HG02798 (cell line): ENCODE data around the gene MLN.

ENCODE experiments used
- ATAC-seq: cut with Tn5 transposase; IDR thresholded peaks from one replicate; pipeline ENCODE4 v1.9.1; 2021; ENCODE audit warnings: mild to moderate bottlenecking; ENCODE audit not compliant: unreplicated experiment, poor library complexity

The MLN gene

GRCh38 chr6:33776186-33776585 is 27.6 kb downstream of the MLN start:
- ATAC-seq = no peak

DNA sequence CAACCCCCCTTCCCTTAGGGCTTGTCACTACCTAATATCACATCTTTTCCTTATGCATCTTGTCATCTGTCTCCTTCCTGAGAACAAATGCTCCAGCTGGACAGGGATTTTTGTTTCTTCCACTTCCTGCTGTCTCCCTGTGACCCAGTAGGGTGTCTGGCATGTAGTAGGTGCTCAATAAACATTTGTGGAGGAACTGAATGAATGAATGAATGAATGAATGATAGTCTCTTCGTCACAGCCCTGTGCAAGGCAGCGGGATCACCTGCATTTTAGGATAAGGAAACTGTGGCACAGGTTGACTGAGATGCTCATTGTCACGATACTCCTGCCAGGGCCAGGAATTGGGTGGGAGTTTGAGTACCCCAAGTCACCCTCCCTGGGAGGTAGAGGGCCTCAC is 29.0 kb downstream of the MLN start:
- ATAC-seq = no peak

DNA sequence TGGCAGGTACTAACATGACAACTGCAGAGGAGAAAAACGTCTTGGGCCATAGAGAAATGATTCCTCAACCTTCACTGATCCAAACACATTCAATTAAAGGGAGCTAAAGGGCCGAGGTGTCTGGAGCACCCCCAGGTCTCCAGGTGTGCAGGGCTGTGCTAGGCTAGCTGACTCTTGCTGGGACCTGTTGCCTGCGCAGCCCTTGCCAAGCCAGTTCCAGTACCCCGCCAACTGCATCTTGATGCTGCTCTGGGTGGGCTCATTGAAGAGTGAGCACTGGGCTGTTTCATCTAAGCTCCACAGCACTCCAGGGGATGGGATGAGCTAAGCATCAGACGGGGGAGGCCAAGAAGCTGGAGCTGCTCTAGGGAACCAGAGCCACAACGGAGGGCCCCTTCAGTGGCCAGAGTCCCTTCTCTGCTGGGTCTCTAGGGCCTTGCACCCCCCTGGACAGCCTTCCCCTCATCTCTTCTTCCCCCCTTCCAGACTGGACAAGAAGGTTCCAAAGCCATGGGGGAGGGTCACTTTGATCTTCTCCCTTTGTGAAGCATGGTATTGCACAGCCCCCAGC is 30.8 kb downstream of the MLN start:
- ATAC-seq = no peak

DNA sequence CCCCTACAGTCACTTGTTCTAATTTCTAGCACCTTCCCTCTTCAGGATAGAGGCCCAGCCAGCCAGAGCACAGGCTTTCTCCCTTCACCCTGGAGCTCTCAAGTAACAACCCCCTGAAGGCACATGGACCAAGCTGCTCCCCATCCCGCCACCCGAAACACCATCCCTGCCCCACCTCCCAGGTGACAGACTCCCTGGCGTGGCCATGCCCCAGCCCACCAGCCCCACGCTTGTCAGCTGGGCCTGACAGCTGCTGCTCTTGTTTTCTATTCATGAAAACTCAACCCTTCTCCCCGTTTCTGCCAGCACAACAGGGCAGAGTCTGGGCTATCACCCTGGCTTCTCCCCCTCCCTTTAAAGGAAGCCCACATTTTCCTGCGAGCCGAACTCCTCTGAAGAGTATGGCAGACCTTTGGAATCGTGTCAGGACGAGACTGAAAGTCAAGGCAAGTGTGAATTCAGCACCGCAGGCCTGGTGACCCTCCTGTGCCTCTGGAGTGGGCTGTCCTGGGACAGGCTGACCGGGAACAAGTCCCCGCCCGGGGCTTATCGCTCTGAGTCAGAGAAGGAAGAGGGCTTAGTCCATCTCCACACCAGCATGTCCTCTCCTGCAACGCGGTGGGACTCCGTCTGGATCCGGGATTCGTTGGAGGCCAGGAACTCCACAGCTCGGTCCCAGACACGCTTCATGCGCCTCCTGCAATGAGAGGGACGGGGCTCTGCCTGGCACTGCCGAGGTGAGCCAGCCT is 31.5 kb downstream of the MLN start:
- no peak for ATAC-seq

DNA sequence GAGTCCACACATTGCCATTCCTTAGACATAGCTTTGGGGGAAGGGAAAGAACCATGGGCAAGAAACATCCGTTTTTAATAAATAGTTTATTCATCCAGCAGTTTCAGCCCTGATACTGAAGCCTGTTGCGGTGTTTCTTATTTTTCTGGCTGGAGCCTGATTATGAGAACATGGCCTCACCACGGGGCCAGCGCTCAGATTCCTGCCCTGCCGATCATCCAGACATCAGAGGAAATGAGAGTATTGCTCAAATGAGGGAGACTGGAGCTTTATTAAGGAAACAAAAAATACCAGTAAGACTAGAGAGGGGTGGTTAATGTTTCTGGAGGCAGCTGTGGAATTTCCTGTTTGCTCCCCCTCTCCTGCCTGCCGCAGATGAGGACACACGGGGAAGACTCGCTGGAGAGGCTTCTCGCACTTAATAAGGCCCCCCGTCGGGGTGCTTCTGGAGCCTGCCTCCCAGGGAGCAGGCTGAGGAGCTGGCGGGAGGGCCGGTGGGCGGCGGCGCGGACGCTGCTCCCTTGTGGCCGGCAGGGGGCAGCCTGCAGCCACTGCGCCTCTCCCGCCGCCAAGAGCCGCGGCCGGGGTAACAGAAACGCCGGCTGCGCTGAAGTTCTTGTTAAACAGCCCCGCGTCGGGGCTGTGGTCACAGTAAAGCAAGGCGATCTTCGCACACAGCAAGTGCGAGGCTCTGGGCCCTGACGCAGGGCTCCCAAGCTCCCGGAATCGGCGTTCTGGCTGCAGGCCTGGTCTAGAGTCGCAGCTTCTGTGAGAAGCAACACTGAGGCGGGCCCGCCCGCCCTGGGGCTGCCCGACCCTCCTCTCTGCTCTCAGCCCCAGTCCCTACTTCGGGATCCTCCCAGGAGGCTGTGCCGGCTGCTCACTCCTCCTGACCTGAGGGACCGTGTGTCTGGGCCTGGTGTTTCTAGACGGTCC is 32.4 kb downstream of the MLN start:
- no peak for ATAC-seq

GRCh38 chr6:33770833-33771145 is 33.0 kb downstream of the MLN start:
- no peak for ATAC-seq

DNA sequence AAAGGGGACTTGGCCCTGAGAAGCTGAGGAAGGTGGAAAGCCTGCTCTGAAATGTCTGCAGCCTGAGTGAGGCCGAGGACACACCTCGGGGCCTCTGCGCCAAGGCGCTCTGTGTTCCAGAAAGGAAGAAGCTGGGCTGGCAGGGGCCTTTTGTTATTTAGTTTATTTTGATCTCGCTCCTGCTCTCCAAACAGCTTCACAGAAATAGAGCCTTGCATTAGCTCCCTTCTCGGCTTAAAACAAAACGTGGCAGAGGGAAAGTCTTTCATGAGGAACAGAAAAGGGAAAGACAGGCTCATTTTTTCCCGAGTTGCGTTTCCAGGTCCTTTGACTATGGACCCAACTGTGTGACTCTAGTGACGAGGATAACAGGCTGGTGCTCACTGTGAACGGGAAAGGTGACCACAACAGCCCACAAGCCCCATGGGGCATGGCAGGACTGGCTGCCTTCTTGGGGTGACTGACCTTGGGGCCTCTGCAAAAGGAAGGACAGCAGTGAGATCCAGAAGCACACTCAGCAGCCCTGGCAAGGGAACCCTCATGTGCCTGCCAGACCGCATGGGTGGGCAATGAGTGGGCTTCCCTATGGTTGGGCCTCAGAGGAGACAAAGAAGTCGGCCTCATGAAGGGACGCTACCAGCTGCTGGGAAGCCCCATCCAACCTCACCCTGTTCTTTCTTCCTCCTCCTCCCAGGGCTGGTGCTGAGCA is 33.5 kb downstream of the MLN start:
- no peak for ATAC-seq

- no peak for ATAC-seq
Observed at GRCh38 chr6:33769248-33769821, 34.5 kb downstream of the MLN start.

DNA sequence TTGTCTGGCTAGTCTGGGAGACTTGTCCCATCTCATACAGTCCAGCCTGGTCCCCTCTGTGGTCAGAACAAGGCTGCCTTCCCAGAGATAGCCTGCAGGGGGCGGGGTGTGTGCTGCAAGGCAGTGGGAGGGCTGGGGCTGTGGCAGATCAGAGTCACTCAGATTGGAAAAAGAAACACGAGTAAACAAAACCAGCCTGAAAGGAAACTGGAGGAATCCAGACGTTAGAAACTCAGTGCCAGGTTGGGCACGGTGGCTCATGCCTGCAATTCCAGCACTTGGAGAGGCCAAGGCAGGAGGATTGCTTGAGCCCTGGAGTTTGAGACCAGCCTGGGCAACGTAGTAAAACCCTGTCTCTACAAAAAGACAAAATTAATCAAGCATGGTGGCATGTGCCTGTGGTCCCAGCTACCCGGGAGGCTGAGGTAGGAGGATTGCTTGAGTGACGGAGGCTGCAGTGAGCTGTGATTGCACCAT is 35.1 kb downstream of the MLN start:
- ATAC-seq = peak; percentile 54

DNA sequence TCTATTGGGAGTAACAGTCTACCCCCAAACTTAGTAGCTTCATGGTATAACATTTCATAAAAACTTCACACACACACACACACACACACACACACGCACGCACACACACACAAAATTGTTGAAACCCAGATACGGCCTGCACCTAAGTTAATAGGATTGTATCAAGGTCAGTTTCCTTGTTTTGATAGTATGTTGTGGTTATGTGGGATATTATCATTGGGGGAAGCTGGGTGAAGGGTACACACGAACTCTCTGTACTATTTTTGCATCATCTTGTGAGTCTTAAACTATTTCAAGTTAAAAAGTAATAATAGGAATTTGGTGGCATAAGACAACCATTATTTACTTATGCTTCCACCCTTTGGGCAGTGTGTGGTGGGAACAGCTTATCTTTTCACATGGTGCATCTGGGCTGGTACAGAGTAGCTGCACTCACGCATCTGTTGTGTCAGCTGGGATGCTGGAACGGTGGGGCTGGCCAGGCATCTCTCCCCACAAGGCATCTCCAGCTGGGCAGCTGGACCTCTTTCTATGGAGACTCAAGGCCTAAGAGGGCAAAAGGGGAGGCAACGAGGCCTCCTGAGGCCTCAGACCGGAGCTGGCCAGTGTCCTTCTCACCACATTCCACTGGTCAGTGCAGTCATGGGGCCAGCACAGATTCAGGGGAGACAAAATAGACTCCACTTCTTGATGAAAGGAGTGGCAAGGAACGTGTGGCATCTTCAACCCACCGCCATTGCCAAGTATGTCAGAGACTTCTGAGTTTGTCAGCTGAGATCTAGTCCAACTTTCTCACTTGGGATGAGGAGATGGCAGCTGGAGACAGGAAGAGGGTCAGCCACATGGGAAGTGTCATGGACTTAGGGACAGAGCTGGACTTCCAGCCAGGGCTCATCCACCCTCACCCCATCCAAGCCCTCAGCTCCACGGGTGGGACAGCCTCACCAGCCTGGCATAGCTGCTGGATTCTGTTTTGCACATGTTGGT is 36.6 kb downstream of the MLN start:
- no peak for ATAC-seq

- no peak for ATAC-seq
Observed at GRCh38 chr6:33765368-33765767, 38.4 kb downstream of the MLN start.

- no peak for ATAC-seq
Observed at GRCh38 chr6:33764036-33764435, 39.8 kb downstream of the MLN start.

DNA sequence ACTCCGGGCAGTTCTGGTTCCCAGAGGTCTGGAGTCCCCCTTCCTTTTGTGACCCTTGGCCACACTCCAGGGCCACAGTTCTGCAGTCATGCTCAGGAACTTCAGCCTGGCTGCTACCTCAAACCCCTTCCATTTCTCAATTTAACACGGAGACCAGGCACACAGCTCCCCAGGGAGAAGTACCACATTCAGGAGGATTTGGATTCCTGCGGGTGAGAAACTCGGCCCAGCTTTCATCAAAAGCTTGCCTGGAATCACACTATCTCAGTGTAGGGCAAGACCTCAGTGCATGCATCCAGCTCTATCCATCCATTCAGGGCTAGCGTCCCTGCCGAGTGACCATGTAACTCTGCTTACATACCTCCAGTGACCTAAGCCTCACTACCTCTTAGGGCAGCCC is 40.3 kb downstream of the MLN start:
- no peak for ATAC-seq

GRCh38 chr6:33762713-33763112 is 41.1 kb downstream of the MLN start:
- ATAC-seq = no peak

- ATAC-seq = no peak
Observed at GRCh38 chr6:33761922-33762629, 41.7 kb downstream of the MLN start.

- no peak for ATAC-seq
Observed at GRCh38 chr6:33761581-33761921, 42.3 kb downstream of the MLN start.

- no peak for ATAC-seq
Observed at GRCh38 chr6:33759887-33760629, 43.7 kb downstream of the MLN start.

DNA sequence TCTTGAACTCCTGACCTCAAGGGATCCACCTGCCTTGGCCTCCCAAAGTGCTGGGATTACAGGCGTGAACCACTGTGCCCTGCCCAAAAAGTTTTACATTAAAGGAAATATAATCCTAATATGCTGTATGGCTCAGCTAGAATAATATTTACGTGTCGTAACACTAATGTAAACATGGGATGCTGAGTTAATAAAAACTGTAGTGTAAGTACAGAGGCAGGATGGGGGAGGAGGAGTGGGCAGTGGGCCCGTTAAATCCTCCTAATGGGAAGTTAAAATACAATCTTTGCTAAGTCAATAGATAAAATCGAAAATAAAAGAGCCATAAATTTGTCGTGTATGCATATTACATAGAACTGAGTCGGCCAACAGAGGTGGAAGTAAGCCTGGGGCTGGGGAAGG is 45.0 kb downstream of the MLN start:
- ATAC-seq = no peak
